ENCODE data around the gene HIC1. TPM values are rescaled to one million over a fixed set of nuclear protein-coding genes. Genes with fewer than 3 reads are reported as not detected.
A peak's percentile ranks its signal among the peaks of the same experiment; 100 is the strongest.

The HIC1 gene
- total and polyA plus RNA-seq, 7 donors, result 2.0 to 12.6 (median 4.3) TPM

DNA sequence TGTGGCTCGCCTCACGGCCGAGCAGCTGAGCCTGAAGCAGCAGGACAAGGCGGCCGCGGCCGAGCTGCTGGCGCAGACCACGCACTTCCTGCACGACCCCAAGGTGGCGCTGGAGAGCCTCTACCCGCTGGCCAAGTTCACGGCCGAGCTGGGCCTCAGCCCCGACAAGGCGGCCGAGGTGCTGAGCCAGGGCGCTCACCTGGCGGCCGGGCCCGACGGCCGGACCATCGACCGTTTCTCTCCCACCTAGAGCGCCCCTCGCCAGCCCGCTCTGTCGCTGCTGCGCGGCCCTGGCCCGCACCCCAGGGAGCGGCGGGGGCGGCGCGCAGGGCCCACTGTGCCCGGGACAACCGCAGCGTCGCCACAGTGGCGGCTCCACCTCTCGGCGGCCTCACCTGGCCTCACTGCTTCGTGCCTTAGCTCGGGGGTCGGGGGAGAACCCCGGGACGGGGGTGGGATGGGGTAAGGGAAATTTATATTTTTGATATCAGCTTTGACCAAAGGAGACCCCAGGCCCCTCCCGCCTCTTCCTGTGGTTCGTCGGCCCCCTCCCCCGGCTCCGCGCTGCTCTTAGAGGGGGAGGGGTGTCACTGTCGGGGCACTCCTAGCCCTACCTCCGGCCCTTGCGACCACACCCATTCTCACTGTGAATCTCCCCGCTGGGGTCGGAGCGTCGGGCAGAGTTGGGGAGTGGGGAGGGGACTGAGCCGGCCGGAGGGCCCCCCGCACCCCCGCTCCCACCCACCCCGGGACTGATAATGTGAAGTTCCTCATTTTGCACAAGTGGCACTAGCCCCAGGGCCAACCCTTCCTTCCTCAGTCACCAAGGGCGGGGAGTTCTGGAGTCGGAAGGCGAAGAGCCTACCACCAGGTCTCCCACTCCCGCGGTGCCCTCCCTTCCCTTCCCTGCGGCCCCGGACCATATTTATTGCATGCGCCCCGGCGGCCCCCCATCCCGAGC, 4.0 kb downstream of the HIC1 start:
- H3K9me3 ChIP-seq, result no peaks in the 10 kb centered on the region
- H3K27me3 ChIP-seq (ENCODE audit: insufficient read depth in 3 of 3, low read length in 2 of 3), result peaks cover 0 to 2% (median 2%) of the 10 kb centered on the region in 3 donors
- intact Hi-C loops (cut with DNase I), result no loop called here
- peaks cover 0 to 33% of the 10 kb centered on the region in 2 donors for H3K36me3 ChIP-seq (ENCODE audit: insufficient read depth in 1 of 2, low read depth in 1 of 2)
- peak overlapping the region; percentile 74 for H3K4me3 ChIP-seq
- DNase-seq (peak; percentile 78 to 86), ATAC-seq (peak in 2 of 4 donors; percentile 8 to 10)
- H3K27ac ChIP-seq, result peak overlapping the region; percentile 62
- H3K4me1 ChIP-seq, result peaks cover under 1% of the 10 kb centered on the region
- TF ChIP-seq, protein P1, sequence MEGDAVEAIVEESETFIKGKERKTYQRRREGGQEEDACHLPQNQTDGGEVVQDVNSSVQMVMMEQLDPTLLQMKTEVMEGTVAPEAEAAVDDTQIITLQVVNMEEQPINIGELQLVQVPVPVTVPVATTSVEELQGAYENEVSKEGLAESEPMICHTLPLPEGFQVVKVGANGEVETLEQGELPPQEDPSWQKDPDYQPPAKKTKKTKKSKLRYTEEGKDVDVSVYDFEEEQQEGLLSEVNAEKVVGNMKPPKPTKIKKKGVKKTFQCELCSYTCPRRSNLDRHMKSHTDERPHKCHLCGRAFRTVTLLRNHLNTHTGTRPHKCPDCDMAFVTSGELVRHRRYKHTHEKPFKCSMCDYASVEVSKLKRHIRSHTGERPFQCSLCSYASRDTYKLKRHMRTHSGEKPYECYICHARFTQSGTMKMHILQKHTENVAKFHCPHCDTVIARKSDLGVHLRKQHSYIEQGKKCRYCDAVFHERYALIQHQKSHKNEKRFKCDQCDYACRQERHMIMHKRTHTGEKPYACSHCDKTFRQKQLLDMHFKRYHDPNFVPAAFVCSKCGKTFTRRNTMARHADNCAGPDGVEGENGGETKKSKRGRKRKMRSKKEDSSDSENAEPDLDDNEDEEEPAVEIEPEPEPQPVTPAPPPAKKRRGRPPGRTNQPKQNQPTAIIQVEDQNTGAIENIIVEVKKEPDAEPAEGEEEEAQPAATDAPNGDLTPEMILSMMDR (IDR thresholded peaks at IDR 0.05), result peak; percentile 49
- WGBS, 3 donors, result 44 to 52% (median 47%) methylated on average over 68 to 78 of the region's 78 CpGs

DNA sequence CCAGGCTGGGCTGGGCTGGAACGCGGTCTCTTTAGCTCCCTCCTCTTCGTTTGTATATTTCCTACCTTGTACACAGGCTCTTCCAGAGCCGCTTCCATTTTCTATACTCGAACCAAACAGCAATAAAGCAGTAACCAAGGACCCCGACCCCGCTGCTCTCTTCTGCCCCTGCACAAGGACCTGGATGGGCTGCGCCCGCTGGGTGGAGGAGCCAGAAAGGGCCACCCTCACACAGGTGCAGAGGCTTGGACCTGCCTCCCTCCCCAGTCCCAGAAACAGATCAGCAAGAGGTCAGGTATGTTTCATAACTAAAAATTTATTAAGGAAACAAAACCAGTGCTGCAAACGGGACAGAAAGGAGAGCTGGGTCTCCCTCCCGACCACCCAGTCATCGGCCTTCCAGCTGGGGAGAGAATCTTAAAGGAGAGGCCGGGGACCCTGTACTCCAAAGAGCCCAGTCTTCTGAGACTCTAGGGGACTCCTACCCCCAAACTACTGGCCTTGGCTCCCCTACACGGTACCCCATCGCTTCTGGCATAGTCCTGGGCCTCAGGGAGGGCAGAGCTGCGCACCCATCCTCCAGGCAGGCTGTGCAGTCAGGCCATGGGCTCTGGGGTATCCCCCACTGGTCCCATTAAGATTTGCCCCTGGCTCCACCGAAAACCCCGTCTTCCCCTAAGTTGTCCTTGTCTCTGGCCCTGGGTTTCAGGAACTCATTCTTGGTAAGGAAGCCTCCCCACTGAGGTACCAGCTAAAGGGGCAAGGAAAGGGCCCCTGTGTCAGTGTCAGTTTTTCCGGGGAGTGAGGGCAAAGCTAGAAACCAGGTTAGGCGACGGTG, 4.9 kb downstream of the HIC1 start:
- intact Hi-C loops (cut with DNase I), result no loop called here
- no peaks in the 10 kb centered on the region for H3K9me3 ChIP-seq
- no peaks in the 10 kb centered on the region for H3K4me1 ChIP-seq
- peaks cover 0 to 2% (median 0%) of the 10 kb centered on the region in 3 donors for H3K27me3 ChIP-seq (ENCODE audit: insufficient read depth in 3 of 3, low read length in 2 of 3)
- H3K27ac ChIP-seq, result peak overlapping the region; percentile 62
- ATAC-seq (no peak), DNase-seq (no peak)
- WGBS, 3 donors, result 69 to 74% (median 69%) methylated on average over 21 of the region's 21 CpGs
- TF ChIP-seq, protein P1 (IDR thresholded peaks at IDR 0.05), result no peak
- H3K36me3 ChIP-seq (ENCODE audit: insufficient read depth in 1 of 2, low read depth in 1 of 2), result peaks cover 0 to 41% of the 10 kb centered on the region in 2 donors
- peak overlapping the region; percentile 74 for H3K4me3 ChIP-seq

DNA sequence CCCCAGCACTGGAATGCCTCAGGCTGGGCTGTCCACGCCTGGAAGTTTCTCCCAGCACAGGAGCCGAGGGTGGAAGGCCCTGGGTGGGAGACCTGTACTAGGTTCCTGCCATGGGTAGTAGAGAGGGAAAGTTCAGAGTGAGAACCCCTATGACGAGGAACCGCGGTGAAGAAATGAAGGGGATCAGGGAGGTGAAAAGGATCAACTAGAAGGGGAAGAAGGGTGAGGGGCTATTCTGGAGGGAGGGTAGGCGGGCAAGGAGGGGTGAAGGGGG, 5.4 kb downstream of the HIC1 start:
- H3K4me3 ChIP-seq, result peak overlapping the region; percentile 74

DNA sequence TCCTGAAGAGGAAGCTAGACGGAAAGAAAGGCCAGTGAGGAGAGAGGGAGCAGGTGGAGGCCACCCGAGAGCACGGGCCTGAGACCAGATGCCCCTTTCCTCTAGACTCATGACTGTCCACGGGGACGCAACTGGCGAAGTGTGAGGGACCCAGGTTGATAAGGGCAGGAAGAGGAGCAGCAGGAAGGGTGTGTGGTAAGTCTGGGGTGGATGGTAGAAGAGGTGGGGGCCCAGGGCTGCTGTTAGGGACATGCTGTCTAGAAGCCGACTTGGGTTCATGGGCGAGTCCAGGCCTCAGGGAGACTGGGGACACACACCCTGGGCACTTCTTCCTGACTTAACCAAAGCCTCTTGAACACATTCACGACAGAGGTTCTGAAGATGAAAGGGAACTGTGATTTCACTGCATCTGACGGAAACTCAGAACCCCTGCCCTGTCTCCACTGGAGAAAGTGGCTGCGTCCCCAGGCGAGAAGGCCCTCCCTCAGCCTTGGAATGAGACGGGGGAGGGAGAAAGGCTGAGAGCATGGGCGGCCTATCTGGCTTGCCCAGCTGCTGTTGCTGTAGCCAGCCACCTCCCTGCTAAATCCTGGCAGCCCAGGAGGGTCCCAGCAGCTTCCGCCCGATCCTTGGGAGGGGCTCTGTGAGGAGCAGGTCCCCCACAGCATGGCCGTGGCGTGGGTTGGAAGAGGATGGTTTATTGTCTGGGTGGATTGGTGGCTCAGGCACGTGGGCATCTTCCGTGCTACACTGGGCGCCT, 6.0 kb downstream of the HIC1 start:
- H3K9me3 ChIP-seq, result no peaks in the 10 kb centered on the region
- peak overlapping the region; percentile 18 for H3K4me3 ChIP-seq
- intact Hi-C loops (cut with DNase I), result no loop called here
- no peaks in the 10 kb centered on the region for H3K27me3 ChIP-seq (ENCODE audit: insufficient read depth in 3 of 3, low read length in 2 of 3)
- peaks cover 0 to 48% of the 10 kb centered on the region in 2 donors for H3K36me3 ChIP-seq (ENCODE audit: insufficient read depth in 1 of 2, low read depth in 1 of 2)
- ATAC-seq (peak in 1 of 4 donors; percentile 14), DNase-seq (peak; percentile 43 to 72)
- TF ChIP-seq, protein P1 (IDR thresholded peaks at IDR 0.05), result no peak
- peak overlapping the region; percentile 62 for H3K27ac ChIP-seq
- WGBS, 3 donors, result 63 to 72% (median 70%) methylated on average over 20 to 21 of the region's 21 CpGs
- H3K4me1 ChIP-seq, result no peaks in the 10 kb centered on the region

More for the DNA sequence above, 5.4 kb downstream of the HIC1 start:
- Histone ChIP-seq H3K4me1 (no peaks in the 10 kb centered on the region), H3K9me3 (no peaks in the 10 kb centered on the region), H3K27me3 (ENCODE audit: insufficient read depth in 3 of 3, low read length in 2 of 3) (peaks cover 0 to 2% (median 0%) of the 10 kb centered on the region in 3 donors), H3K36me3 (ENCODE audit: insufficient read depth in 1 of 2, low read depth in 1 of 2) (peaks cover 0 to 47% of the 10 kb centered on the region in 2 donors), H3K27ac (peak overlapping the region; percentile 62)
- TF ChIP-seq, protein P1 (IDR thresholded peaks at IDR 0.05), result no peak
- 57 to 79% (median 72%) methylated on average over 6 of the region's 6 CpGs for WGBS, 3 donors
- no peak for DNase-seq
- intact Hi-C loops (cut with DNase I), result no loop called here
- ATAC-seq, result no peak
